Activated CD4-positive, alpha-beta T cell treated with anti-CD3 and anti-CD28 coated beads for 1 hour (primary cell): ENCODE data around the gene CAPN7.
"Not testable (repeated sequence)": the region's sequence is repeated elsewhere in the genome, so short reads cannot be mapped to it uniquely, and the experiment has no call there.

Source experiments
- DNase-seq: peaks from one replicate; pipeline ENCODE4 v3.0.0-alpha.2; 2020

The CAPN7 gene

GRCh38 chr3:15205934-15206661 lies at the start of gene CAPN7:
TSS of gene CAPN7 (plus strand) at chr3:15206246. CDS start at chr3:15206496, 250 bp downstream.
- peak; percentile 89 for DNase-seq

- DNase-seq, result no peak
Observed at GRCh38 chr3:15157441-15157840, 48.6 kb upstream of the CAPN7 start.

DNA sequence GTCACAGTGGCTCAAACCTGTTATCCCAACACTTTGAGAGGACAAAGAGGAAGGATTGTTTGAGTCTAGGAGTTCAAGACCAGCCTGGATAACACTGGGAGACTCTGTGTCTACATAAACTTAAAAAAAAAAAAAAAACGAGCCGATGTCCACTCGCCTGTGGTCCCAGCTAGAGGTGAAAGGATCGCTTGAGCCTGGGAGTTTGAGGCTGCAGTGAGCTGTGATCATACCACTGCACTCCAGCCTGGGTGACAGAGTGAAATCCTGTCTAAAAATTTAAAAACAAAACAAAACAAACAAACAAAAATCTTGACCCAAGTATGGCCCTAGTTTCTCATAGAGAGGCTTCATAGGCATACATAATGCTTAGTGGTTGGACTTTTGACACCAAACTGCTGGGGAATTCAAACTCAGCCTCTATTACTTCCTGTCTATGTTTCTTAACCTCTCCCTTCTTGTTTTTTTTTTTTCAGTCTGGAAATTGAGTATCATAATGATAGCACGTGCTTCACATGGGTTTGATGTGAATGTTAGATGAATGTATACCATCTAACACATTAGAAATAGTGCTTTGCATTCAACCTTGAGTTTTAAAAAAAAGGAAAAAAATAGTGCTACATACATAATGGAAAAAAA lies 46.4 kb upstream of the CAPN7 start:
- DNase-seq, result no peak

DNA sequence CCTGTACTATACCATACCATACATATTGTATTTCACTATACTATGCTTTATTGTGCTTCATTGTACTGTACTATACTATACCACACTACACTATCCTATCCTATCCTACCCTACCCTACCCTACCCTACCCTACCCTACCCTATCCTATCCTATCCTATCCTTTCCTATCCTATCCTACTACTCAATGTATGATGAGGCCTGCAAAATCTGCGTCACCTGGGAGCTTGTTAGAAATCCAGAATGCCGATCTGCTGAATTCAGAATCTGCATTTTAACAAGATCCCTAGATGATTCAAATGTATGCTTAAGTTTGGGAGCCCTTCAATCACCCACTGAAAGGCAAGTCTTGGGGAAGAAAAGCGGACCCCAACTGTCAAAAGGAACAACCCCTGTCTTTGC lies 45.4 kb upstream of the CAPN7 start:
- no peak for DNase-seq

DNA sequence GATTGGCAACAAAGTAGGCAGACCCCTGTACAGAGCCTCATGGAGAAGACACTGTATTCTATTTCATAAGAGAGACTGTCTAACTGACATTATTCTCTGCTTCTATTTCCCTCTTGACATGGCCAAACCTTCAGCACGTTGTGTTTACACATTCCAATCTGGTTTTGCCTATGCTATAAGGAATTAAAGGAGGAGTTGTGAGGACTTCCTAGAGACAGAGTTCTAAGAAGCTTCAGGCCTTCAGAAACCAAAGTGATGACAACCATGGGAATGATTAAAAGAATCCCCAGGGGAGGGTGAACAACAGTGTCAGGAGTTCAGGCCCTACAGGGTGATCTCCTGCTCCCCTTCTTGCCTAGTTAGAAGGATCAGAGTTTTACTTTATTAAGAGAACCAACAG lies 44.9 kb upstream of the CAPN7 start:
- no peak for DNase-seq

DNA sequence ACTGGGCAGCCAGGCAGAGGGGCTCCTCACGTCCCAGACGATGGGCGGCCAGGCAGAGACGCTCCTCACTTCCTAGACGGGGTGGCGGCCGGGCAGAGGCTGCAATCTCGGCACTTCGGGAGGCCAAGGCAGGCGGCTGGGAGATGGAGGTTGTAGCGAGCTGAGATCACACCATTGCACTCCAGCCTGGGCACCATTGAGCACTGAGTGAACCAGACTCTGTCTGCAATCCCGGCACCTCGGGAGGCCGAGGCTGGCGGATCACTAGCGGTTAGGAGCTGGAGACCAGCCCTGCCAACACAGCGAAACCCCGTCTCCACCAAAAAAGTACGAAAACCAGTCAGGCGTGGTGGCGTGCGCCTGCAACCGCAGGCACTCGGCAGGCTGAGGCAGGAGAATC lies 42.4 kb upstream of the CAPN7 start:
- DNase-seq, result not testable (repeated sequence)

- DNase-seq, result no peak
Observed at GRCh38 chr3:15164340-15164739, 41.7 kb upstream of the CAPN7 start.

GRCh38 chr3:15165061-15165460 lies 41.0 kb upstream of the CAPN7 start:
- no peak for DNase-seq

- not testable (repeated sequence) for DNase-seq
Observed at GRCh38 chr3:15166391-15166790, 39.7 kb upstream of the CAPN7 start.

GRCh38 chr3:15171096-15171495 lies 35.0 kb upstream of the CAPN7 start:
- no peak for DNase-seq

DNA sequence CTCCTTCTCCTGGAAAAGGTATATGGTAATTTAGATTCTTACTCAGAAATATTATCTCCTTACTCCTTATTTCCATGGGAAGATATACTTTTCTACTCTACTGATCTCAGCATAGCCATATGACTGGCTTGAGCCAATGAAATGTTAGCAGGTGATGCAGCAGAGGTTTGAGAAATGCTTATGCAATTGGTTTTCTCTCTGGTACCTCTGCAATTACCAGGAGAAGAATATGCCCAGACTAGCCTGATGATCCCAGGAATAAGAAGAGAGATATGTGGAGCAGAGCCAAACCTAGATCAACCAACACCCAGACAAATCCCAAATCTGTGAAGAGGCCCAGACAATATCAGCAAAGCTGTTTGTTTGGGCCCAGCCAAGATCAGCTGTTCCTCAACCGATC lies 33.2 kb upstream of the CAPN7 start:
- DNase-seq, result no peak

GRCh38 chr3:15174953-15175352 lies 31.1 kb upstream of the CAPN7 start:
- DNase-seq, result no peak

DNA sequence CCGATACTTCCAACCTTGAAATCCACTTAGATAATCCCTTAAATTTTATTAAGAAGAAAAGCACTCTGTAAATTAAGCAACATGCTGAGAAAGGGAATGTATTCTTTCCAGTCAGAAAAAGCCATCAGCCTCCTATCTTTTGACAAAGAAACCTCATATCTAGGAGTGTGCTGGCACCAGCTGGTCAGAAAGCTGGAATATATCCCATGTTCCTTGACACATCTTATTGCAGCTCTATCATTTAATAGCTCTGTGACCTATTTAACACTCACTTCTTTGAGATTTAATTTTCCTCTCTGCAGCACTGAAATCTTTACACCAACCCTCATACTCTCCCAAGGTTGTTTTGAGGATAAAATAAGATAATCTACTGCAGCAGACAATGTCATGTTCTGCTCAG lies 30.4 kb upstream of the CAPN7 start:
- DNase-seq, result no peak

GRCh38 chr3:15180042-15180611 lies 25.9 kb upstream of the CAPN7 start:
- no peak for DNase-seq

GRCh38 chr3:15181511-15181910 lies 24.5 kb upstream of the CAPN7 start:
- no peak for DNase-seq

DNA sequence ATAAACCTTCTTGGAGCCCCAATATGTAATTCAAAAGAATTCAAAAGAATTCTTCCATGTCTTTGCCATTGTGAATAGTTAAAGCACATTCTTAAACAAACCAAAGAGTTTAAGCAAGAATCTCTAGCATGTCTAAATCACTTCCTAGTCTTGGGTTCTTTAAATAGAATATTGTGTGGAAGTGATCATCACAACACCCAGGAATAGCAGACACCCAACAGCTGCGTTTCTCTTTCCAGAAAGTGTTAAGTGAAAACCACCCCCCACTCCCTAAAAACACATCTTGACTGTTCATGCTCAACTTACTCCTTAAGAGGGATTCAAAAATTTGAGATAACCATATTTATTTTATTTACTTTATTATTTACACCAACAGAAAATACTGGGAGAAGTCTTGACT lies 24.1 kb upstream of the CAPN7 start:
- DNase-seq, result no peak

DNA sequence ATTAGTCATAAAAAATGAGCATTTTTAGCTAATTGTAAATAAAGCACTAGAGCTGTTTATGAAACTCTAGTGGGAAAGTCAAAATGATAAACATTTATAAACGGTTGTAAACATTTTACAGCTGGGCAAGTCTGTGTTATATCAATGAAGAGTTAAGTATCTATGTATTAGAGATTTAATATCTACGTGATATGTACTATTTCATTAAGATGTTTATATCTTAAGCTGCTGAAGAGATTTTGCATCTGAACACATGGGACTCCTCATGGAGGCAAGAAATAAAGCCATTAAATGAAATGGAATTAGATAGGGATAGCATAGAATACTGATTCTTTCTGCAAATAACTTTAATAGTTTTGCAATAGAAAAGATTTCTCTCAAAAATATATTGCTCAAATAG lies 23.0 kb upstream of the CAPN7 start:
- DNase-seq, result no peak

- no peak for DNase-seq
Observed at GRCh38 chr3:15185404-15185803, 20.6 kb upstream of the CAPN7 start.

DNA sequence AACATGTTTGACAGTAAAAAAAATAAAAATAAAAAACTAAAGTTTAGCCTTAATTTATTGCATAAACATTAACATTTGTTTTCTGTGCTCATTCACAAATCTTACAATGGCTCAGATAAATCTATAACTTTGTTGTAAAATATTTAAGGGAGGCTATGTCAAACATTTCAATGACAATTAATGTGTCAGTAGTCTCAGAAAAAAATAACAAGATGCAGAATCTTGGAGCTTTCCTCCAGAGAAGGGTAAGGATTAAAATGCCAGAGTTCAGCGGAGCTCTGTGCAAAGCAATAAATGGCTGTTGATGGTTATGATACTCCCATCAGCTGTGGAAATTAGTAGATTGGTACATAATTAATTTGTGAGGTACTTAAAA lies 20.0 kb upstream of the CAPN7 start:
- DNase-seq, result no peak

DNA sequence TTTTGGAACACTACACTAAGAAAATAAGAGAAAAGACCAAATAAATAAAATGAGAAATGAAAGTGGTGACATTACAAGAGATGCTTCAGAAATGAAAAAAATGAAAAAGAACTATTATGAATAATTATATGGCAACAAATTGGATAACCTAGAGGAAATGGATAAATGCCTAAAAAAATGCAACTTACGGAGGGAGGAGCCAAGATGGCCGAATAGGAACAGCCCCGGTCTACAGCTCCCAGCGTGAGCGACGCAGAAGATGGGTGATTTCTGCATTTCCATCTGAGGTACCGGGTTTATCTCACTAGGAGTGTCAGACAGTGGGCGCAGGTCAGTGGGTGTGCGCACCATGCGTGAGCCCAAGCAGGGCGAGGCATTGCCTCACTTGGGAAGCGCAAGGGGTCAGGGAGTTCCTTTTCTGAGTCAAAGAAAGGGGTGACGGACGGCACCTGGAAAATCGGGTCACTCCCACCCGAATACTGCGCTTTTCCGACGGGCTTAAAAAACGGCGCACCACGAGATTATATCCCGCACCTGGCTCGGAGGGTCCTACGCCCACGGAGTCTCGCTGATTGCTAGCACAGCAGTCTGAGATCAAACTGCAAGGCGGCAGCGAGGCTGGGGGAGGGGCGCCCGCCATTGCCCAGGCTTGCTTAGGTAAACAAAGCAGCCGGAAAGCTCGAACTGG lies 19.4 kb upstream of the CAPN7 start:
- DNase-seq, result not testable (repeated sequence)

DNA sequence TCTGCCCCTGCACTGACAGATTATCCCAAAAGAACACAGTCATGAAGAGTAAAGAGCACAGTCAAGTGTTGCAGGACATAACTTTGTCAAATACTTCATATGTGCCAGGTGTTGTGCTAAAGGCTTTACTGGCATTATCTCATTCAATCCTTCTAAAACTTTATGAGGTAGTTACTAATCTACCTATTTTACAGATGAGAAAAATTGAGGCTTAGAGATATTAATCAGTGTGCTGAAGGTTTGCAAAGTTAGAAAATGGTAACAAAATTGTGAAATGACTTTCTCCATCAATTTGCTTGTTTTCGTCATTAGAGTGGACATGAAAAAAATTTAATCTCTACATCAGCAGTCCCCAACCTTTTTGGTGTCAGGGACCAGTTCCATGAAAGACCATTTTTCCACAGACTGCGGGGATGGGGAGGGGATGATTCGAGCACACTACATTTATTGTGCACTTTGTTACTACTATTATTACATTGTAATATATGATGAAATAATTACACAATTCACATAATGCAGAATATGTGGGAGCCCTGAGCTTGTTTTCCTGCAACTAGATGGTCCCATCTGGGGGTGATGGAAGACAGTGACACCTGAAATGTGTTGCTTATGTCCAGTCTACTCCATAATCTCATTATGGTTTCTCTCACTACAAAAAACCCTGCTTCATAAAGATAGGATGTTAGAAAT lies 8.6 kb upstream of the CAPN7 start:
- DNase-seq, result no peak

DNA sequence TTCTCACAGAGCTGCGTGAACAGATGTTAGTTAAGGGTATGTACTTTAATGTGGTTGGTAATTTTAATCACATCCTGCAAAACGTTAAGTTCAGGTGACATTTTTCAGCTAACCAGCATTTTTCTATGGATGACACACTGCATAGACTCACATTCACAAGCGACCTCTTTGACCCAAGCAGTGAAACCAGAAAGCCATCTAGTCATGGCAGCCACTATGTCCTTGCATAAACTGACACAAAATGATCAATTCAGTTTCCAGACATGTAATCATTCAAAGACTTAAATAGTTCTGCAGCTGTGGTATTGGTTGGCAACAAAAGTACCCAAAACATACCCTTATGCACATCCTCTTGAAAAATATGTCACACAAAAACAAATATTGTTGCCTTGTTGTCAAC lies 7.4 kb upstream of the CAPN7 start:
- DNase-seq, result no peak

GRCh38 chr3:15199493-15200105 lies 6.4 kb upstream of the CAPN7 start:
- DNase-seq, result no peak
